OCI-LY7 (cell line): ENCODE results near the gene SOWAHC.

Source experiments
- CTCF ChIP-seq: fragments of 200-600 bp; sonication (generic); conservative IDR thresholded peaks from 2 replicates; pipeline ENCODE4 v1.5.1; 2014; ENCODE audit warnings: mild to moderate bottlenecking, antibody characterized with exemption, low read length, moderate library complexity, mixed read lengths
- EZH2phosphoT487 ChIP-seq: fragments of 200-600 bp; sonication (generic); IDR thresholded peaks from 2 replicates; pipeline ENCODE4 v1.6.1; 2018; ENCODE audit warnings: low read depth, borderline replicate concordance, mild to moderate bottlenecking, mixed run types, antibody characterized with exemption, low read length, moderate library complexity, mixed read lengths

- TF ChIP-seq CTCF (no peak), EZH2phosphoT487 (no peak)
Measured at GRCh38 chr2:109630441-109631430, 16.6 kb downstream of the SOWAHC start.
